ENCODE results near the gene INO80.
A peak's percentile ranks its signal among the peaks of the same experiment; 100 is the strongest.
"Not testable (repeated sequence)": the region's sequence is repeated elsewhere in the genome, so short reads cannot be mapped to it uniquely, and the experiment has no call there.

INO80 gene, protein sequence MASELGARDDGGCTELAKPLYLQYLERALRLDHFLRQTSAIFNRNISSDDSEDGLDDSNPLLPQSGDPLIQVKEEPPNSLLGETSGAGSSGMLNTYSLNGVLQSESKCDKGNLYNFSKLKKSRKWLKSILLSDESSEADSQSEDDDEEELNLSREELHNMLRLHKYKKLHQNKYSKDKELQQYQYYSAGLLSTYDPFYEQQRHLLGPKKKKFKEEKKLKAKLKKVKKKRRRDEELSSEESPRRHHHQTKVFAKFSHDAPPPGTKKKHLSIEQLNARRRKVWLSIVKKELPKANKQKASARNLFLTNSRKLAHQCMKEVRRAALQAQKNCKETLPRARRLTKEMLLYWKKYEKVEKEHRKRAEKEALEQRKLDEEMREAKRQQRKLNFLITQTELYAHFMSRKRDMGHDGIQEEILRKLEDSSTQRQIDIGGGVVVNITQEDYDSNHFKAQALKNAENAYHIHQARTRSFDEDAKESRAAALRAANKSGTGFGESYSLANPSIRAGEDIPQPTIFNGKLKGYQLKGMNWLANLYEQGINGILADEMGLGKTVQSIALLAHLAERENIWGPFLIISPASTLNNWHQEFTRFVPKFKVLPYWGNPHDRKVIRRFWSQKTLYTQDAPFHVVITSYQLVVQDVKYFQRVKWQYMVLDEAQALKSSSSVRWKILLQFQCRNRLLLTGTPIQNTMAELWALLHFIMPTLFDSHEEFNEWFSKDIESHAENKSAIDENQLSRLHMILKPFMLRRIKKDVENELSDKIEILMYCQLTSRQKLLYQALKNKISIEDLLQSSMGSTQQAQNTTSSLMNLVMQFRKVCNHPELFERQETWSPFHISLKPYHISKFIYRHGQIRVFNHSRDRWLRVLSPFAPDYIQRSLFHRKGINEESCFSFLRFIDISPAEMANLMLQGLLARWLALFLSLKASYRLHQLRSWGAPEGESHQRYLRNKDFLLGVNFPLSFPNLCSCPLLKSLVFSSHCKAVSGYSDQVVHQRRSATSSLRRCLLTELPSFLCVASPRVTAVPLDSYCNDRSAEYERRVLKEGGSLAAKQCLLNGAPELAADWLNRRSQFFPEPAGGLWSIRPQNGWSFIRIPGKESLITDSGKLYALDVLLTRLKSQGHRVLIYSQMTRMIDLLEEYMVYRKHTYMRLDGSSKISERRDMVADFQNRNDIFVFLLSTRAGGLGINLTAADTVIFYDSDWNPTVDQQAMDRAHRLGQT (N-terminal part only)

GRCh38 chr15:41116116-41116961, at the start of gene INO80:
TSS of gene INO80 (minus strand) at chr15:41116280. CDS start at chr15:41096310, 19,970 bp downstream.
- Histone ChIP-seq H3K9me3 (ENCODE audit: control insufficient read depth, insufficient read depth, low read length) (no peaks in the 10 kb centered on the region), H3K4me1 (ENCODE audit: insufficient read depth, low read length) (0 out of 2 replicates have a peak, but pooled peaks cover 3% of the 10 kb centered on the region), H3K9ac (ENCODE audit: low read depth, low read length) (peak within 1 kb of the TSS; percentile 97), H3K36me3 (ENCODE audit: insufficient read depth, low read length) (no peaks in the 10 kb centered on the region)

DNA sequence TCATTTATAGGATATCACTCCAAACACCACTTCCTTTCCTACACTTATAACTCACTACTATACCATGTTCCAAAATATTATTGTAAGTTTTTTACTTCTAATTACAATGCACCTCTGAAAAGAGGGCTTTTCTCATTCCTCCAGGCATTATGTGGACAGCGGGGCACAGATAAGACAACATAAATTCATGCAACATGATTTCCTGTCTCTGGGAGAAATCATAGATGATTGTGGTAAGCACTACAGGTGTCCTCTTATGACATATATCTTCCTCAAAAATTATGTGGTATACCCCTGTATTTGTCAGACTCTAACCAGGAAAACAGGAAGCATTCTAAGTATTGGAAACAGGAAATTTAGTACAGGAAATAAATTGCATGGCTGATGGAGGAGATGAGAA, 45.7 kb upstream of the INO80 start:
- Histone ChIP-seq H3K9me3 (ENCODE audit: control insufficient read depth, insufficient read depth, low read length) (no peaks in the 10 kb centered on the region), H3K36me3 (ENCODE audit: insufficient read depth, low read length) (no peaks in the 10 kb centered on the region), H3K4me1 (ENCODE audit: insufficient read depth, low read length) (no peaks in the 10 kb centered on the region), H3K9ac (ENCODE audit: low read depth, low read length) (no peak overlapping the region)

- Histone ChIP-seq H3K36me3 (ENCODE audit: insufficient read depth, low read length) (no peaks in the 10 kb centered on the region), H3K9me3 (ENCODE audit: control insufficient read depth, insufficient read depth, low read length) (no peaks in the 10 kb centered on the region), H3K9ac (ENCODE audit: low read depth, low read length) (no peak overlapping the region), H3K4me1 (ENCODE audit: insufficient read depth, low read length) (no peaks in the 10 kb centered on the region)
Measured at GRCh38 chr15:41161336-41161735, 45.3 kb upstream of the INO80 start.

DNA sequence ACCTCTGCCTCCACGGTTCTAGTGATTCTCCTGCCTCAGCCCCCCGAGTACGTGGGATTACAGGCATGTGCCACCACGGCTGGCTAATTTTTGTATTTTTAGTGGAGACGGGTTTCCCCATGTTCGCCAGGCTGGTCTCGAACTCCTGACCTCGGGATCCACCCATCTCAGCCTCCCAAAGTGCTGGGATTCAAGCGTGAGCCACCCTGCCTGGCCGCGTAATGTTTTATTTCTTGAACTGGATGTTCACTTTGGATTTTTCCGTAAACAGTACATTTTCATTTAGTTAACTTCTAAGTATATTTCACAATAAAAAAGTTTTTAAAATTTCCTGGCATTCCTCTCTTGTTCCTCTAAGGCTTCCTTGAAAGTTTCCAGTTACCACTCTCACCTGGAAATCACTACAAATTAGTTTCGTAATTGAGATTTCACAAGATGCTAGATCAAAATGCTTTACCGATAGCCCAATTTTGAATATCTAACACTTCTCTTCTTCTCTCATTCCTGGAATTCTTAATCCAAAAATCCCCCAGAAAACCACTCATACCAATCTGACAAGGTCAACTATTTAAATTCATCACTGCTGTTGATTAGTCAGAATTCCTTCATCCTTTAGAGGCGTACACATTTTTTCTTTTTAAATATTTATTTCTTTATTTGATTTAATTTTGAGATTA, 44.7 kb upstream of the INO80 start:
- H3K9ac ChIP-seq (ENCODE audit: low read depth, low read length), result no peak overlapping the region
- no peaks in the 10 kb centered on the region for H3K36me3 ChIP-seq (ENCODE audit: insufficient read depth, low read length)
- H3K4me1 ChIP-seq (ENCODE audit: insufficient read depth, low read length), result no peaks in the 10 kb centered on the region
- H3K9me3 ChIP-seq (ENCODE audit: control insufficient read depth, insufficient read depth, low read length), result no peaks in the 10 kb centered on the region

DNA sequence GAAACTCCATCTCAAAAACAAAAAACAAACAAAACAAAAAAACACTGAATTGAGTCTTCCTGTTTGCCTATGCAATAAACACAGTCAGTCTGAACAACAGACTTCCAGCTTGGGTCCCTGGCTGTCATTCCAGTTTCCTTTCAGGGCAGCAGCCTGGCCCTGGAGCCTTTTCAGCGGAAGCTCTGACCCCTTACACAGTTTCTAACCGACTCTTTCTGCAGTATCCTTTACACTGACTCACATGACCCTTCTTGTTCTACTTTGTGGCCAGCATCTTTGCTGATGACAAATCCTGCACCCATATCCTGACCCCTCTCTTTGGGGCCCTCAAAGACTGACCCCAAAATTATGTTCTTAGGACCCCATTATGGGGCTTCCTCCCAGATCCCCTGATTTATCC, 38.3 kb upstream of the INO80 start:
- Histone ChIP-seq H3K4me1 (ENCODE audit: insufficient read depth, low read length) (no peaks in the 10 kb centered on the region), H3K9ac (ENCODE audit: low read depth, low read length) (no peak overlapping the region), H3K36me3 (ENCODE audit: insufficient read depth, low read length) (no peaks in the 10 kb centered on the region), H3K9me3 (ENCODE audit: control insufficient read depth, insufficient read depth, low read length) (no peaks in the 10 kb centered on the region)

- H3K36me3 ChIP-seq (ENCODE audit: insufficient read depth, low read length), result no peaks in the 10 kb centered on the region
- no peaks in the 10 kb centered on the region for H3K9me3 ChIP-seq (ENCODE audit: control insufficient read depth, insufficient read depth, low read length)
- no peaks in the 10 kb centered on the region for H3K4me1 ChIP-seq (ENCODE audit: insufficient read depth, low read length)
- no peak overlapping the region for H3K9ac ChIP-seq (ENCODE audit: low read depth, low read length)
Measured at GRCh38 chr15:41153733-41154132, 37.7 kb upstream of the INO80 start.

- H3K36me3 ChIP-seq (ENCODE audit: insufficient read depth, low read length), result no peaks in the 10 kb centered on the region
- H3K4me1 ChIP-seq (ENCODE audit: insufficient read depth, low read length), result no peaks in the 10 kb centered on the region
- H3K9ac ChIP-seq (ENCODE audit: low read depth, low read length), result no peak overlapping the region
- H3K9me3 ChIP-seq (ENCODE audit: control insufficient read depth, insufficient read depth, low read length), result no peaks in the 10 kb centered on the region
Measured at GRCh38 chr15:41151451-41152005, 35.4 kb upstream of the INO80 start.

DNA sequence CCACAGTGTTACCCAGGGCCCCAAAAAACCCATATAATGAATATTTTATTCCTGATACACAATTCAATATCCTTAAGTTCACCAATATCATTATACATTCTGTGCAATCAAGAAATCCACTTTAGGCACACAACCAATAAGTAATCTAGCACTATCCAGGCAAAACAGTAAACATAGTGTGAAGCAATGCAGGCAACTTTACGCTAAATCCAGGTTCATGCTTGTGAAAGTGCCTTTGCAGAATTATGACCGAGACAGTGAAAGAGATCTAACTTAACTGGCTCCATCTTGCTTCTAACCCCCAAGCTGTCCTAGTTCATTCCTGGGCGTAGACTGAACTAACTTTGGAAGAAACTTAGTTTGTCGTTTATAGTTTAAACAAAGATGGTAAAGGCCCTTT, 34.2 kb upstream of the INO80 start:
- H3K9me3 ChIP-seq (ENCODE audit: control insufficient read depth, insufficient read depth, low read length), result no peaks in the 10 kb centered on the region
- H3K36me3 ChIP-seq (ENCODE audit: insufficient read depth, low read length), result no peaks in the 10 kb centered on the region
- H3K4me1 ChIP-seq (ENCODE audit: insufficient read depth, low read length), result no peaks in the 10 kb centered on the region
- no peak overlapping the region for H3K9ac ChIP-seq (ENCODE audit: low read depth, low read length)

DNA sequence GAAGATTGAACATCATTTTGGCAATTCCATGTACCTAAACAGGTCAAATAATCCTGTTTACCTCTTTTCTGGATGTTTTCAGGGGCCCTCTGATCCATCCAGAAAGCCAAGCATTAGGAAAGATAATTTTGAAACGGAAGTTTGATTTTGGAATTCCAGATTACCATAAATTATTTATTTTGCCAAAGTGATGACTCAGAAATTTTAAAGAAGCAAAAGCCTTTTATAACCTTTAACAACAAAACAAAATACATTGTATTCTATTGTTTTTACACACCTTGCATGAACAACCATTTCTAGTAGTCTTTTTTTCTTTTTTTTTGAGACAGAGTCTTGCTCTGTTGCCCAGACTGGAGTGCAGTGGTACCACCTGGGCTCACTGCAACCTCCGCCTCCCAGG, 32.0 kb upstream of the INO80 start:
- Histone ChIP-seq H3K9ac (ENCODE audit: low read depth, low read length) (no peak overlapping the region), H3K9me3 (ENCODE audit: control insufficient read depth, insufficient read depth, low read length) (no peaks in the 10 kb centered on the region), H3K4me1 (ENCODE audit: insufficient read depth, low read length) (no peaks in the 10 kb centered on the region), H3K36me3 (ENCODE audit: insufficient read depth, low read length) (no peaks in the 10 kb centered on the region)

- Histone ChIP-seq H3K9me3 (ENCODE audit: control insufficient read depth, insufficient read depth, low read length) (no peaks in the 10 kb centered on the region), H3K36me3 (ENCODE audit: insufficient read depth, low read length) (no peaks in the 10 kb centered on the region), H3K4me1 (ENCODE audit: insufficient read depth, low read length) (no peaks in the 10 kb centered on the region), H3K9ac (ENCODE audit: low read depth, low read length) (no peak overlapping the region)
Measured at GRCh38 chr15:41139619-41140018, 23.5 kb upstream of the INO80 start.

- not testable (repeated sequence) for H3K9me3 ChIP-seq (ENCODE audit: control insufficient read depth, insufficient read depth, low read length); H3K36me3 ChIP-seq (ENCODE audit: insufficient read depth, low read length)
Measured at GRCh38 chr15:41139112-41139511, 23.0 kb upstream of the INO80 start.

DNA sequence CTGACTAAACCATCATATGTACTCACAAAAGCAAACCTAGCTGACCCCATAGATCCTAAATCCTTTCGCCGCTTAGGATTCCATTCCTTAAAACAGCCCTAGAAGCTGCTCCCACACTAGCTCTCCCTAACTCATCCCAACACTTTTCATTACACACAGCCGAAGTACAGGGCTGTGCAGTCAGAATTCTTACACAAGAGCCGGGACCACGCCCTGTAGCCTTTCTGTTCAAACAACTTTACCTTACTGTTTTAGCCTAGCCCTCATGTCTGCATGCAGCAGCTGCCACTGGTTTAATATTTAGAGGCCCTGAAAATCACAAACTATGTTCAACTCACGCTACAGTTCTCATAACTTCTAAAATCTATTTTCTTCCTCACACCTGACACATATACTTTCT, 19.5 kb upstream of the INO80 start:
- H3K36me3 ChIP-seq (ENCODE audit: insufficient read depth, low read length); H3K4me1 ChIP-seq (ENCODE audit: insufficient read depth, low read length); H3K9ac ChIP-seq (ENCODE audit: low read depth, low read length); H3K9me3 ChIP-seq (ENCODE audit: control insufficient read depth, insufficient read depth, low read length): not testable (repeated sequence)

More at GRCh38 chr15:41139112-41139511, 23.0 kb upstream of the INO80 start:
- H3K4me1 ChIP-seq (ENCODE audit: insufficient read depth, low read length); H3K9ac ChIP-seq (ENCODE audit: low read depth, low read length): not testable (repeated sequence)

GRCh38 chr15:41133454-41133853, 17.4 kb upstream of the INO80 start:
- Histone ChIP-seq H3K4me1 (ENCODE audit: insufficient read depth, low read length) (no peaks in the 10 kb centered on the region), H3K36me3 (ENCODE audit: insufficient read depth, low read length) (no peaks in the 10 kb centered on the region), H3K9me3 (ENCODE audit: control insufficient read depth, insufficient read depth, low read length) (no peaks in the 10 kb centered on the region), H3K9ac (ENCODE audit: low read depth, low read length) (no peak overlapping the region)

All from ES-I3 (cell line).